HG03045 (cell line): ENCODE data around the gene PAK5.

Source experiments
- ATAC-seq: cut with Tn5 transposase; IDR thresholded peaks from one replicate; pipeline ENCODE4 v1.9.1; 2021; ENCODE audit warnings: mild to moderate bottlenecking, moderate library complexity; ENCODE audit not compliant: unreplicated experiment

The PAK5 gene

GRCh38 chr20:9792674-9793073 is 46.2 kb downstream of the PAK5 start:
- no peak for ATAC-seq

GRCh38 chr20:9789131-9789530 is 49.7 kb downstream of the PAK5 start:
- no peak for ATAC-seq

GRCh38 chr20:9775176-9775575 is 63.7 kb downstream of the PAK5 start:
- no peak for ATAC-seq

GRCh38 chr20:9769954-9770353 is 68.9 kb downstream of the PAK5 start:
- ATAC-seq: no peak

- ATAC-seq: no peak
These were observed 77.4 kb downstream of the PAK5 start for GRCh38 chr20:9761476-9761875.

GRCh38 chr20:9759392-9759791 is 79.5 kb downstream of the PAK5 start:
- ATAC-seq: no peak

GRCh38 chr20:9758752-9759151 is 80.1 kb downstream of the PAK5 start:
- ATAC-seq: no peak

GRCh38 chr20:9756660-9757059 is 82.2 kb downstream of the PAK5 start:
- ATAC-seq: no peak

- no peak for ATAC-seq
These were observed 83.6 kb downstream of the PAK5 start for GRCh38 chr20:9755301-9755700.

GRCh38 chr20:9744551-9744950 is 94.3 kb downstream of the PAK5 start:
- no peak for ATAC-seq

- ATAC-seq: no peak
These were observed 95.0 kb downstream of the PAK5 start for GRCh38 chr20:9743871-9744270.

- no peak for ATAC-seq
These were observed 96.1 kb downstream of the PAK5 start for GRCh38 chr20:9742821-9743220.

GRCh38 chr20:9741996-9742395 is 96.9 kb downstream of the PAK5 start:
- no peak for ATAC-seq

- no peak for ATAC-seq
These were observed 98.4 kb downstream of the PAK5 start for GRCh38 chr20:9740486-9740885.

- no peak for ATAC-seq
These were observed 98.9 kb downstream of the PAK5 start for GRCh38 chr20:9739991-9740390.

- no peak for ATAC-seq
These were observed 102.5 kb downstream of the PAK5 start for GRCh38 chr20:9736373-9736772.

GRCh38 chr20:9723501-9724202 is 115.2 kb downstream of the PAK5 start:
- no peak for ATAC-seq

GRCh38 chr20:9711872-9712271 is 127.0 kb downstream of the PAK5 start:
- no peak for ATAC-seq

GRCh38 chr20:9710685-9711084 is 128.2 kb downstream of the PAK5 start:
- ATAC-seq: no peak

- ATAC-seq: no peak
These were observed 133.0 kb downstream of the PAK5 start for GRCh38 chr20:9705722-9706476.

- no peak for ATAC-seq
These were observed 139.7 kb downstream of the PAK5 start for GRCh38 chr20:9699181-9699580.

- no peak for ATAC-seq
These were observed 149.8 kb downstream of the PAK5 start for GRCh38 chr20:9689041-9689440.

GRCh38 chr20:9686866-9687265 is 152.0 kb downstream of the PAK5 start:
- ATAC-seq: no peak
